GM15510 (cell line): ENCODE results near the gene MLXIP.

Experiments used
- POLR2A ChIP-seq: IDR thresholded peaks from 3 replicates; pipeline ENCODE4 v1.6.1; 2011; ENCODE audit warnings: borderline replicate concordance; ENCODE audit not compliant: insufficient read length; ENCODE audit errors: extremely low read depth

Gene MLXIP

GRCh38 chr12:122094137-122094734 lies 15.7 kb downstream of the MLXIP start:
- TF ChIP-seq POLR2A, result no peak

GRCh38 chr12:122094735-122095631 lies 16.4 kb downstream of the MLXIP start:
- no peak for TF ChIP-seq POLR2A

- TF ChIP-seq POLR2A, result no peak
Observed at GRCh38 chr12:122096014-122096413, 17.5 kb downstream of the MLXIP start.

- TF ChIP-seq POLR2A, result no peak
Observed at GRCh38 chr12:122096591-122097149, 18.1 kb downstream of the MLXIP start.

- TF ChIP-seq POLR2A, result no peak
Observed at GRCh38 chr12:122097584-122097926, 19.0 kb downstream of the MLXIP start.

- TF ChIP-seq POLR2A, result no peak
Observed at GRCh38 chr12:122097927-122098756, 19.6 kb downstream of the MLXIP start.

GRCh38 chr12:122099280-122099749 lies 20.8 kb downstream of the MLXIP start:
- TF ChIP-seq POLR2A, result no peak

- TF ChIP-seq POLR2A, result no peak
Observed at GRCh38 chr12:122099856-122100255, 21.3 kb downstream of the MLXIP start.

- TF ChIP-seq POLR2A, result no peak
Observed at GRCh38 chr12:122100568-122100967, 22.0 kb downstream of the MLXIP start.

- TF ChIP-seq POLR2A, result no peak
Observed at GRCh38 chr12:122102331-122102730, 23.8 kb downstream of the MLXIP start.

GRCh38 chr12:122104844-122105243 lies 26.3 kb downstream of the MLXIP start:
- TF ChIP-seq POLR2A, result no peak

- TF ChIP-seq POLR2A, result no peak
Observed at GRCh38 chr12:122106843-122107242, 28.3 kb downstream of the MLXIP start.

- no peak for TF ChIP-seq POLR2A
Observed at GRCh38 chr12:122107261-122107660, 28.7 kb downstream of the MLXIP start.

- no peak for TF ChIP-seq POLR2A
Observed at GRCh38 chr12:122111089-122111641, 32.6 kb downstream of the MLXIP start.
